GM21423 (cell line): ENCODE measurements around the gene NPIPA1.
"Not testable (repeated sequence)": the region's sequence is repeated elsewhere in the genome, so short reads cannot be mapped to it uniquely, and the experiment has no call there.

Source experiments
- ATAC-seq: cut with Tn5 transposase; IDR thresholded peaks from one replicate; pipeline ENCODE4 v1.9.1; 2021; ENCODE audit warnings: mild to moderate bottlenecking, moderate library complexity; ENCODE audit not compliant: unreplicated experiment

The NPIPA1 gene

GRCh38 chr16:14937143-14937542 lies at the start of gene NPIPA1:
Gene NPIPA1, plus strand, starts transcription at chr16:14937443. Its CDS starts 0 bp downstream, at chr16:14937443.
- not testable (repeated sequence) for ATAC-seq

- not testable (repeated sequence) for ATAC-seq
Measured at GRCh38 chr16:14892111-14892510, 45.1 kb upstream of the NPIPA1 start.

- ATAC-seq: not testable (repeated sequence)
Measured at GRCh38 chr16:14895382-14895781, 41.9 kb upstream of the NPIPA1 start.

- ATAC-seq: not testable (repeated sequence)
Measured at GRCh38 chr16:14896023-14896422, 41.2 kb upstream of the NPIPA1 start.

- not testable (repeated sequence) for ATAC-seq
Measured at GRCh38 chr16:14897006-14897664, 40.1 kb upstream of the NPIPA1 start.

- ATAC-seq: not testable (repeated sequence)
Measured at GRCh38 chr16:14898162-14898561, 39.1 kb upstream of the NPIPA1 start.

- ATAC-seq: not testable (repeated sequence)
Measured at GRCh38 chr16:14903191-14903957, 33.9 kb upstream of the NPIPA1 start.

GRCh38 chr16:14909744-14910143 lies 27.5 kb upstream of the NPIPA1 start:
- not testable (repeated sequence) for ATAC-seq

- ATAC-seq: peak; percentile 83
Measured at GRCh38 chr16:14910833-14911629, 26.2 kb upstream of the NPIPA1 start.

- ATAC-seq: not testable (repeated sequence)
Measured at GRCh38 chr16:14911954-14912353, 25.3 kb upstream of the NPIPA1 start.

- ATAC-seq: not testable (repeated sequence)
Measured at GRCh38 chr16:14912588-14912987, 24.7 kb upstream of the NPIPA1 start.

GRCh38 chr16:14918504-14918903 lies 18.7 kb upstream of the NPIPA1 start:
- not testable (repeated sequence) for ATAC-seq

- ATAC-seq: not testable (repeated sequence)
Measured at GRCh38 chr16:14919837-14920600, 17.2 kb upstream of the NPIPA1 start.

- ATAC-seq: not testable (repeated sequence)
Measured at GRCh38 chr16:14922285-14922684, 15.0 kb upstream of the NPIPA1 start.

- not testable (repeated sequence) for ATAC-seq
Measured at GRCh38 chr16:14922968-14923367, 14.3 kb upstream of the NPIPA1 start.

- not testable (repeated sequence) for ATAC-seq
Measured at GRCh38 chr16:14923394-14924088, 13.7 kb upstream of the NPIPA1 start.

GRCh38 chr16:14924359-14924758 lies 12.9 kb upstream of the NPIPA1 start:
- ATAC-seq: not testable (repeated sequence)

- ATAC-seq: not testable (repeated sequence)
Measured at GRCh38 chr16:14924982-14925381, 12.3 kb upstream of the NPIPA1 start.

- not testable (repeated sequence) for ATAC-seq
Measured at GRCh38 chr16:14928064-14928714, 9.1 kb upstream of the NPIPA1 start.
